LNCAP (cell line): ENCODE measurements around the gene LPCAT2.

Source experiments
- TF ChIP-seq, protein P1 (sequence below): fragments of 450-650 bp; IDR thresholded peaks from 2 replicates; pipeline ENCODE4 v1.5.1; 2017; ENCODE audit warnings: mild to moderate bottlenecking

LPCAT2 gene

GRCh38 chr16:55561319-55561848, 52.5 kb downstream of the LPCAT2 start:
- TF ChIP-seq, protein P1, sequence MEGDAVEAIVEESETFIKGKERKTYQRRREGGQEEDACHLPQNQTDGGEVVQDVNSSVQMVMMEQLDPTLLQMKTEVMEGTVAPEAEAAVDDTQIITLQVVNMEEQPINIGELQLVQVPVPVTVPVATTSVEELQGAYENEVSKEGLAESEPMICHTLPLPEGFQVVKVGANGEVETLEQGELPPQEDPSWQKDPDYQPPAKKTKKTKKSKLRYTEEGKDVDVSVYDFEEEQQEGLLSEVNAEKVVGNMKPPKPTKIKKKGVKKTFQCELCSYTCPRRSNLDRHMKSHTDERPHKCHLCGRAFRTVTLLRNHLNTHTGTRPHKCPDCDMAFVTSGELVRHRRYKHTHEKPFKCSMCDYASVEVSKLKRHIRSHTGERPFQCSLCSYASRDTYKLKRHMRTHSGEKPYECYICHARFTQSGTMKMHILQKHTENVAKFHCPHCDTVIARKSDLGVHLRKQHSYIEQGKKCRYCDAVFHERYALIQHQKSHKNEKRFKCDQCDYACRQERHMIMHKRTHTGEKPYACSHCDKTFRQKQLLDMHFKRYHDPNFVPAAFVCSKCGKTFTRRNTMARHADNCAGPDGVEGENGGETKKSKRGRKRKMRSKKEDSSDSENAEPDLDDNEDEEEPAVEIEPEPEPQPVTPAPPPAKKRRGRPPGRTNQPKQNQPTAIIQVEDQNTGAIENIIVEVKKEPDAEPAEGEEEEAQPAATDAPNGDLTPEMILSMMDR = no peak

- TF ChIP-seq, protein P1 = no peak
These were observed 54.1 kb downstream of the LPCAT2 start for GRCh38 chr16:55562936-55563335.

- TF ChIP-seq, protein P1 = no peak
These were observed 54.9 kb downstream of the LPCAT2 start for GRCh38 chr16:55563797-55564196.

- TF ChIP-seq, protein P1 = no peak
These were observed 56.2 kb downstream of the LPCAT2 start for GRCh38 chr16:55565086-55565485.

- TF ChIP-seq, protein P1 = no peak
These were observed 57.7 kb downstream of the LPCAT2 start, which contains the start of gene CAPNS2 for GRCh38 chr16:55566432-55567175. TSS of gene CAPNS2 (plus strand) at chr16:55566684. CDS start at chr16:55566757, 73 bp downstream.

DNA sequence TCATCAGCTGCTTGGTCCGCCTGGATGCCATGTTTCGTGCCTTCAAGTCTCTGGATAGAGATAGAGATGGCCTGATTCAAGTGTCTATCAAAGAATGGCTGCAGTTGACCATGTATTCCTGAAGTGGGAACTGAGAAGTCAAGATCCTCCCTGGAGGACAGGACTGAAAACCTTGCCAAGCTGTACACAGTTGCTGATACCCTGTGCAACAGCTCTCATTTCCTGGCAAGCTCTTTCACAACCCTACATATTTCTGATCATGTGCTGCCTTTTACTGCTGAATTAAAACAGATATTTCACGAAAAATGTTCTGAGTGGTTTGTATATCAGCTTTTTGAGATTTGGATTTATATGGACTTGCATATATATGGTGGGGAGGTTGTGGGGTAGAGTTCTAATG, 58.5 kb downstream of the LPCAT2 start:
- TF ChIP-seq, protein P1 = no peak

DNA sequence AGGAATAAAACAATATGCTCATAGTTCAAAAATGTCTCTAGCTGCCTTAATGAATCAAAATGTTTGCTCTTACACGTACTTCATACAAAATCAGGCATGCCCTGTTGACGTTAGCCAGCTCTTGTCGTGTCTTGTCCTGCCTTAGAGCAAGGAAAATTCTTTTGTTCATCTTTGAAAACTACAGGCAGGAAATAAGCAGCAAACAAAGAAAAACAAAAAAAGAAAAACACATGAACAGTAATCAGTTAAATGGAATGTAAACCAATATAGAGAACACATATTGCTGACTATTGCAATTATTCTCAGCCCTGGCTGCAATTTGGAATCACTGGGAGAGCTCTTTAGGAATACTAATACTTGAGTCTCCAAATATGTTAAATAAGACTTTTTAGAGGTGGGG, 59.3 kb downstream of the LPCAT2 start:
- TF ChIP-seq, protein P1 = no peak
